Dermis microvascular lymphatic vessel endothelial cell (primary cell): ENCODE data around the gene COPS3. TPM values are rescaled to one million over a fixed set of nuclear protein-coding genes. Genes with fewer than 3 reads are reported as not detected.
A peak's percentile ranks its signal among the peaks of the same experiment; 100 is the strongest.

Experiments used
- DNase-seq, 2 donors: peaks; one replicate each; pipeline versions ENCODE4 v3.0.0 to v3.0.0-alpha.2; 2010; ENCODE audit warnings: low read depth in 2 of 2
- total RNA-seq: library from RNA; depleted of rRNA; stranded (reverse); fragments of >200 nt; gene quantifications from 2 replicates; pipeline ENCODE4 v1.2.1, GENCODE V29; 2014

The COPS3 gene
- total RNA-seq, 1 donor from 2014 or later = 83.1 TPM

- DNase-seq = no peak
Measured at GRCh38 chr17:17221329-17221728, 59.7 kb downstream of the COPS3 start.

DNA sequence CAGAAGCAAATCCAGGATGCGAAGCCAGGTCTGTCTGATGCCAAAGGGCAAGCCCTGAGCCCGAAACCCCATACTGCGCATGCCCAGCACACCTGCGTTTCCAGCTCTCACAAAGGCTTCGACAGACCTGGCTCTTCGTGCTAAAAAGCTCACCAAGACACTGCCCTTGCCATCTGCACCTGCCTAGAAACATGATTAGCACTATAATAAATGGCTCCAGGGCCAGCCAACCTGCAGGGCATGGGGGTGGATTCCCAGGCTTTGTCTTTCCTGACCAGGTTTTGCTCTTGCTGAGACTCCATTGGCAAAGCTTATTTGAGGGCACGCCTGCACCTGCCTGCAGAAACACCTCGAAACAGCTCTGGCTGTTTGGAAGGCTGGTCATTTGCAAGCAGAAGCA lies 60.5 kb downstream of the COPS3 start:
- DNase-seq = no peak

DNA sequence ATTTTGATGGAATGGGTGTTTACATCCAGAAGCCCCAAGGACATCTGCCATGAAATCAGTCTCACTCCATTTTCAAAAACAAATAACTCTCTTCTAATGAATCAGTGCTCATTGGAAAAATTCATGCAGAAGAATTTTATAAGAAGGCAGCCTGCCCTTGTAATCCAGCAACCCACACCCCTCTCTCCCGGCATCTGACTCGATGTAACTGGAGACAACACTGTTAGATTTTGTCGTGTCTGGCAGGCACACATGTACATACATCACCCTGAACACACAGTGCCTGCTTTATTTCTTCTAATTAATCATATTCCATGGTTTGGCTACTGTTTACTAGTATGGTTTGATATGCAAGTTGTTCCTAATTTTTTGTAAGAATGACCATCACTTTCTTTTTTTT lies 63.1 kb downstream of the COPS3 start:
- no peak for DNase-seq

DNA sequence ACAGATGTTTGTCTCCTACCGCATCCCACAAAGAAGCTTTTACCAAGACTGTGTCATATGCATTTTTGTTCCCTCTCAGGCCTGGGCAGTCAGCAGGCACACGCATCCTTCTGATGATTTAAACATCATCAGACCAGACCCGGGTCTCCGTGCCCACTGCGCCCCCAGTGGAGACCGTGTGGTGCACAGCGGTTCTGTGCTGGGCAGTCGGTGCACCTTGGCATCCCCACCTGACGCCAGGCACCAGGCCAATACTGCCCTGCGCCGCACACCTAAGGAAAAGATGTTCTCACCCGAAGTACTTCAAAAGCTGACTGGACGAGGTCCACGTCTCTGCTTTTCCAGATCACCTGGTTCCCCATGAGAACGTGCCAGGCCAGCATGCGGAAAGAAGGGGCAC lies 64.3 kb downstream of the COPS3 start:
- DNase-seq = no peak

DNA sequence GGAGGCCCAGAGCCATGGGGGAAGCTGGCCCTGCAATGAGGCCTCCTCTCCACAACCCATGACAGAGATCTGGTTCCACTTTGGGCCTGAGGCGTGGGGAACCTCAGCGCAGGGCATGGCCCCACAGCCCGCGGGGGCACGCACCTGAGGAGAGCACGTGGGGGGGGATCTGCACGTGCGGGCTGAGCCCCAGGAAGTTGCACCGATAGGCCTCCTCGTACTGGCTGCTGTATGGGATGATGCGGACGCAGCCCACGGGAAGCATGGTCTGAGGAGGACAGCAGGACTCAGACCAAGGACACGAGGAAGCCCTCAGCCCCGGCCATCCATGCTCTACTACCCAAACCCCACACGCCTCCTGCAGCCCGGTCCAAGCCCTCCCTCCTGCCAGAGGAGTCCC lies 64.8 kb downstream of the COPS3 start:
- DNase-seq = no peak

- DNase-seq = no peak
Measured at GRCh38 chr17:17215575-17215974, 65.5 kb downstream of the COPS3 start.

GRCh38 chr17:17214646-17215436 lies 66.2 kb downstream of the COPS3 start:
- no peak for DNase-seq

DNA sequence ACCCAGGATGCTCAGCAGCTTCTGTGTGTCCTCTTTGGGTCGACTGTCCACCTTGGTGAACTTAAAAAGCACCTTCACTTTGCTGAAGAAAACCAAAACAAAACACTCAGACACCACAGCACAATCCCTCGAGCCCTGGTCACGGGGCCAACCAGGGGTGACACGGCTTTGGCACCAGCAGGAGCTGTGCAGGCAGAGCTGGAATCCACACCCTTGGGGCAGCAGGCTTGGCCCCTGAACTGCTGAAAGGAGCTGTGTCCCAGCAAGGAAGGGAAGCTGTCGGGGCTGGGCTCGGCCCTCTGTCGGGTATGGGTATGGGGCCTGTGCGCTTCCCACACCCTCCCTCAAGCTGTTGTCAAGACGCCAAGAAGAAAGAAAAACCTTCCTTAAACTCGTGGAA lies 67.3 kb downstream of the COPS3 start:
- DNase-seq = no peak

DNA sequence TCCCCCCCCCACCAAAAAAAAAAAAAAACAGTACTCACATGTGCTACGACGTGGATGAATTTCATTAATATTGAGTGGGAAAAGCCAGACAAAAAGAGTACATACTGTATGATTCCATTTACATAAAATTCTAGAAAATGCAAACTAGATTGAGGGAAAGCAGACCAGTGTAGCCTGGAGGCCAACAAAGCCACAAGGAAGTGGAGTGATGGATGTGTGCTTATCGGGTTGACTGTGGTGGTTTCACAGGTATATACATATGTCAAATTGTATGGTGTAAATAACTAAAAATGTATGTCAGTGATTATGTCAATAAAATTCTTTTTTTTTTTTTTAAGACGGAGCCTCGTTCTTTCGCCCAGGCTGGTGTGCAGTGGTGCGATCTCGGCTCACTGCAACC lies 73.0 kb downstream of the COPS3 start:
- DNase-seq = no peak

DNA sequence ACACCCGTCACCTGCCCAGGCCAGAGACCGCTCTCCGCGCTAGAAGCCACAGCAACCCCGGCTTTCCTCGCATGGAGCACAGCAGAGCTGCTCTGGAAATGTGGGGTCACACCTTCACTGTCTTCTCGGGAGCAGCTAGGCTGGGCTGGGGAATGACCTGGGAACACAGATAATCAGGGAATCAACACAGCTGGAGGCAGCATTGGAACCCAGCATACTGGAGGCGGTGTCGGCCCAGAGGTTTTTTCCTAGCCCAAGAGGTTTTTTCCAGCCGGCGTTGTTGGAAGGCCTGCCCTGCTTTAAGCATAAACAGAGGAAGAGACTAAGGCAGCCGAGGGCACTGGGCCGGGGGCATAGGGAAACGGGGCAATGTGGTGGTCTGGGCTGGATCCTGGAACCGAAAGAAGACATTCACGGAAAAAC lies 74.1 kb downstream of the COPS3 start:
- DNase-seq = peak in 1 of 2 donors; percentile 25

- peak; percentile 48 to 80 for DNase-seq
Measured at GRCh38 chr17:17206124-17206912, 74.7 kb downstream of the COPS3 start, which contains the start of gene PLD6. Gene PLD6 (minus strand): TSS chr17:17206333. CDS start chr17:17206286, 47 bp downstream.

- DNase-seq = peak in 1 of 2 donors; percentile 60
Measured at GRCh38 chr17:17205368-17206123, 75.5 kb downstream of the COPS3 start.

- no peak for DNase-seq
Measured at GRCh38 chr17:17204635-17205231, 76.3 kb downstream of the COPS3 start.

GRCh38 chr17:17204041-17204591 lies 76.9 kb downstream of the COPS3 start:
- no peak for DNase-seq

DNA sequence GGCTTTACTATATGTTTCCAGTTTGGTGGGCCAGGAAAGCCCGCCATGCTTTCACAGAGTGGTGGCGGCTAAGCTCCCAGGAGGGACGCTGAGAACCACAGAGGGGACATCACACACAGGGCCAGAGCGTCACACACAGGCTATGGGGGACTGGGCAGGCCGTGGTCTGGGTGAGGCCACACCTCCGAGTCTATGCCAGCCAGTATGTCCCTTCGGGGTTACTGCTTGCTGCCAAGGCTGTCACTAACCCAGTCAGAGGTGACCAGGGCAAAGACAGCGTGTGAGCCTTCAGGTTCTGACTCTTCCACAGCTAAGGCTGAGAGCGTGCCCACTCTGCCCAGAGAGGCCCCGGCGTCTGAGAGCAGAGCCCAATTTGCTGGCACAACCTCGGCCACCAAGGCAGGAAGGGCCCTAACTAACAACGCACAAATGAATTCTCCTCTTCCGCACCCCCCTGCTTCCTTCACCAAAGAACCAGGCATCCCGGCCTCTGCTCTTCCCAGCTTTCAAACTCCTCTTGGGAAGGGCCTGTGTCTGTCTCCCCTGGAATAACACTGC lies 77.8 kb downstream of the COPS3 start:
- no peak for DNase-seq

DNA sequence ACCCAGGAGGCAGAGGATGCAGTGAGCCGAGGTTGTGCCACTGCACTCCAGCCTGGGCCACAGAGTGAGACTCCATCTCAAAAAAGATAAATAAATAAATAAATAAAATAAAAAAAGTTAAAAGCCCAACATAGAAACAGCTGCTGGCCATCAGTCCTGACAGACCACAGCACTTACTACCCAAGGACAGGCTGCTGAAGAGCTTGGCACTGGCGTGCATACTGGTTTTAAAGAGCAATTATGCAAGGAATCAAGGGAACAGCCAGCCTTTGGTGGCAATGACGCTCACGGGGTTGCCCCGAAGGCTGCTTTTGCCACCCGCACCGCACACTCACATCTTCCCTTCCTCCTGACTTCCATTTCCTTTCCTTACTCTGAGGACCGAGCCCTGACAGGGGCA lies 79.1 kb downstream of the COPS3 start:
- DNase-seq = no peak

- no peak for DNase-seq
Measured at GRCh38 chr17:17201271-17201670, 79.8 kb downstream of the COPS3 start.

GRCh38 chr17:17200831-17201230 lies 80.2 kb downstream of the COPS3 start:
- DNase-seq = no peak

GRCh38 chr17:17200311-17200710 lies 80.7 kb downstream of the COPS3 start:
- DNase-seq = no peak

DNA sequence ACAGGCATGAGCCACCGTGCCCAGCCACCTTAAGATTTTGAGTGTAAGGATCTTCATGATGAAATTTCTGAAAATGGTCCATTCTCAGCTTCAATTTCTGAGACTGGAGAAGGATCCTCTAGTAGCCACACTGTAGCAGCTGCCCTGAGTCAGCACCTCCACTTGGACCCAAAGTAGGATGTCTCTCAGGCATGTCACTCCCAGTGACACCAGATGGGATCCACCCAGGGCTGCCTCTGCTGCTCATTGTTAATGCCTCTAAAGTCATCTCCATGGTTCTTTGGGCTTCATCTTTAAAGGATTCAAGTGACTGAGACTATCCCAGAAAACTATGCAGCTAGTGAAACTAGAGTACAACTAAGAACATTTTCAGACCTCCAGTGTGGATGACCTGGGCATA lies 82.8 kb downstream of the COPS3 start:
- DNase-seq = no peak

GRCh38 chr17:17196776-17197175 lies 84.3 kb downstream of the COPS3 start:
- no peak for DNase-seq
